Activated CD4-positive, CD25-positive, alpha-beta regulatory T cell treated with anti-CD3 and anti-CD28 coated beads, Interleukin-2, amount 50 U/mL, for 24 hours (primary cell): ENCODE results near the gene C1RL.

ENCODE experiments used
- ATAC-seq, 2 donors: fragments of 150-1000 bp; cut with Tn5 transposase; one replicate each; pipeline ENCODE4 v1.10.0; 2021; ENCODE audit warnings: mild to moderate bottlenecking in 1 of 2, moderate library complexity in 1 of 2

Gene C1RL

DNA sequence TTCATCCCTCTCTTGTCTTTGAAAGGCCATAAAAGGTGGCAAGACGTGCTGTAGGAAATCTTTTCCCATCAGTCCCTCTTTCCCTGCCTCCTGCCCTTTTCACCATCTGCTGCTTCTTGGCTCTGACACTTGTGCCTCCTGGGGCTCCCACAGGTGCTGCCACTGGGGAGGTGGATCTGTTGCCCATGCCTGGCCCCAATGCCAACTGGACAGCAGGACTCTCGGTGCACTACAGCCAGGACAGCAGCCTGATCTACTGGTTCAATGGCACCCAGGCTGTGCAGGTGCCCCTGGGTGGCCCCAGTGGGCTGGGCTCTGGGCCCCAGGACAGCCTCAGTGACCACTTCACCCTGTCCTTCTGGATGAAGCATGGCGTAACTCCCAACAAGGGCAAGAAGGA is 27.7 kb upstream of the C1RL start:
- no peak for ATAC-seq

DNA sequence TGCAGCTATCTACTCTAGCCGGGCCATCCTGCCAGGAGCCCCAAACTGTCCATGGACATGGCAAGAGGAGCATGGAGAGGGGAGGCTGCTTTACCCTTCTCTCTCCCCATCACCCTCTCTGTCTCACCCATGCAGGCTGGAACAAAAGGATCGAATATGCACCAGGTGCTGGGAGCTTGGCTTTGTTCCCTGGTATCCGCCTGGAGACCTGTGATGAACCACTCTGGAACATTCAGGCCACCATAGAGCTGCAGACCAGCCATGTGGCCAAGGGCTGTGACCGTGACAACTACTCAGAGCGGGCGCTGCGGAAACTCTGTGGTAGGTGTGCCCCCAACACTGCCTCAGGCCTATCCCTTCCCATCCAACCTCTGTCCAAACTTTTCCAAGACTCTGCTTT is 27.1 kb upstream of the C1RL start:
- no peak for ATAC-seq

DNA sequence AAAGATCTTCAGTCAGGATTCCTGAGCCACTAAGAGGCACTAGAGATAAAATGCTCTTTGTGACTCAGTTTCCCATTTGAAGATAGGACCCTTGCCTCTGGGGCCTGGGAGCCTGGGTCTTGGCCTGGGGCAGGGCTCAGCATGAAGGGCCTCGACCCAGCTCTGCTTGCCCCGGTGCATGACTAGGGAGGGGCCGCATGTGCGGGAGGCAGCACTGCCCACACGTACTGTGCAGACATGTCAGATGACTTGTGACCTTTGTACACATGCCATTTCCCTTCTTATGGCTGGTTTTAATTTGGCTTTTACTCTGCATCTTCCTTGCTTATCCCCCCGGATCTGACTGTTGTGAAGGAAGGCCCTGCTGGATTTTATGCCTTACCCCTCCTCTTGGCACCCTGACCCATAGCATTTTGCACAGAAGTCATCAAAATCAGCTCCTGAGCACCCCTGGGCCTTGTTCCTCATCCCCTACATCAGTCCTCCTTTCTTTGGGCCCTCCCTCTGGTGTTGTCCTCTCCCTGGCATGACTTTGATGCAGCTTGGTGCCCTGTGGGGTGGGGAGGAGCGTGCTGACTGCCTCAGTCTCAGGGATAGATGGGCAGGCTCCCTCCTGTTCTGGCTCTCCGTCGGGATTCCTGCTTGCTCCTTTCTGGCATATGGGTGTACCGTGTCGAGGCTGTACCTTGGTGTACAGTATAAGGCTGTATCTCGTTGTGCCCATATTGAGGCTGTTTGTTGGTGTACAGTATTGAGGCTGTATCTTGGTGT is 25.6 kb upstream of the C1RL start:
- ATAC-seq: no peak

DNA sequence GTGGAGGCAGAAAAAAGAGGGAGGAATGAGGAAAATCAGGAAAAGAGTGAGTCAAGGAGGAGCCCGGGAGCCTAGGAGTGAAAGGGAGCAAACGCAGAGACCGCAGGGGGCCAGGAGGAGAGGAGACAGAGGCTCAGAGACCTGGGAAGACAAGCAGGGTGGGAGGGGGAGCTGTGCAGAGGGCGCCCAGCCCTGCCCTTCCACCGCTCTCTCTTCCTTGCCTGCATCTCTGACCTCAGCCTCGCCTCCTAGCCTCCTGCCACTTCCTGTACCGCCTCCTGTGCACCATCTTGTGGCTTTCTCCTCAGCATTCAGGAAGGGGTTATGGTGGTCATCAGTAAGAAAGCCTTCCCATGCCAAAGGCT is 22.5 kb upstream of the C1RL start:
- ATAC-seq: no peak

DNA sequence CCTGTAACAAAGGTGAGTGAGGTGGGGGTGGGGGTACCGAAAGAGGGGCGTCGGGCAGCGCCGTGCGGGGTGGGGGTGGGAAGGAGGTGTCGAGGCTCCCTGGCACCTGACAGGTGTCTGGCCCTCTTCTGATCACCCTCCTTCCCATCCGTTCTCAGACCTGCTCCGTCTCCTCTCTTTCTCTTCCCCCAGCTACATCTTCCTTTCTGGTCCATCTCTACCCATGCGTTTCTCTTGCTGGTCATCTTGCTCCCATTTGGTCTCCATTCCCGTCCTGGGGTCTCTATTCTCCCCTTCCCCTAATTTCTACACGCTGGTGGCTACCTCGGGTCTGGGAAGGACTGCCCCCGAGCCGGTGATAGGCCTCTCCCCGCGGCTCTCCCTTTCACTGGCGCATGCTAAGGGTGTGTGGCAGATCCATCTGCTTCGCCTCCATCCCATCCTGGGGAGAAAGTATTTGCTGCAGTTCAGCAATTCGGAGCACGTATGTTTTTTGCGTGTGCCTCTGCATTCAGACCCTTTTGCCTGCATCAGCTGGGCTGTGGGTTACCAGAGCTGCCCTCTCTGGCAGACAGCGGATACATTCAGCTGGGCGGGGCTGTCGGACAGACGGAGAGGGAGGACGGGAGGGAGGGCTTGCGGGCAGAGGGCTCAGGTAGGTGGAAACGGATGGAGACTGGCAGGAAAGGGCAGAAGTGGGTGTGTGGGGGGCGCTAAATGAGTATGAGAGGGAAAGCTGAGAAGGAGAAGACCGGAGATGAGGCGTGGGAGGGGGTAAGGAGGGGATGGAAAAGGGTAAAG is 21.9 kb upstream of the C1RL start:
- ATAC-seq: peak; percentile 33

DNA sequence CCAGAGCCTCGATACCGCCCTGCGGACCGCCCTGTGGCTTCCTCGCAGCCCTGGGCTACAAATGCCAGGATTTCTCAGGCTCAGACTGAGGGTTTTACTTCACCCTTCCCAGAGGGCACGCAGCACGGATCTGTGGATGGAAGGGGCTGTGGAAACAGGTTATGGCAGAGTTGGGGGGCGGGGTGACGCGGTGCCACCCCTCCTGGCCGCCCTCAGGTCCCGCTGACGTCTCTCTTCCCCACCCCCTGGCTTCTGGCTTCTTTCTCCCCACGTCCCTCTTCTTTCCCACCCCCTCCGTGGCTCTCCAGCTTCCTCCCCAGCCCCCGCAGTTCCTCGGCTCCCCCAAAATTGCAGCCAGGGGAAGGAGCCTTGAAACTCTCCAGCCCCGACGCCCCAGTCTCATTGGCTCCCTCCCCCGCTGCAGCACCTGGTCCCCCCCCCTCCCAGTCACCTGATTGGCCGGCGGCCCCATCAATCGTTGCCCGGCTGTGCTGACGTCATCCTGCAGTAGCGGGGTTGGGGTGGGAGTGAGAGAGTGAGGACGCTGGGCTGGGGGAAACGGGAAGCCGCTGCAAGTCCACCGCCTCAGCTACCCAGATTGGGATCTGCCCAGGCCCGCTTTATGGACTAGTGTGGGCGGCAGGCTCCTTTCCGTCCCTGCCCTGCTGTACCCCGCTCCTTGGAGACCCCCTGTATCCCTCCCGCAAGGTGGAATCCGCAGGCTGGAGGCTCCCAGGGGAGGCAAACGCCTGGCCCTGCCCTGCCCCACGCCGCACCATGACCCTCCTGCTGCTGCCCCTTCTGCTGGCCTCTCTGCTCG is 21.1 kb upstream of the C1RL start, which contains the start of gene CLSTN3:
Gene CLSTN3, plus strand, starts transcription at position 500 of the 820 bp plus-strand sequence. Its CDS starts 278 bp downstream, at position 778.
- peak; percentile 85 to 87 for ATAC-seq

DNA sequence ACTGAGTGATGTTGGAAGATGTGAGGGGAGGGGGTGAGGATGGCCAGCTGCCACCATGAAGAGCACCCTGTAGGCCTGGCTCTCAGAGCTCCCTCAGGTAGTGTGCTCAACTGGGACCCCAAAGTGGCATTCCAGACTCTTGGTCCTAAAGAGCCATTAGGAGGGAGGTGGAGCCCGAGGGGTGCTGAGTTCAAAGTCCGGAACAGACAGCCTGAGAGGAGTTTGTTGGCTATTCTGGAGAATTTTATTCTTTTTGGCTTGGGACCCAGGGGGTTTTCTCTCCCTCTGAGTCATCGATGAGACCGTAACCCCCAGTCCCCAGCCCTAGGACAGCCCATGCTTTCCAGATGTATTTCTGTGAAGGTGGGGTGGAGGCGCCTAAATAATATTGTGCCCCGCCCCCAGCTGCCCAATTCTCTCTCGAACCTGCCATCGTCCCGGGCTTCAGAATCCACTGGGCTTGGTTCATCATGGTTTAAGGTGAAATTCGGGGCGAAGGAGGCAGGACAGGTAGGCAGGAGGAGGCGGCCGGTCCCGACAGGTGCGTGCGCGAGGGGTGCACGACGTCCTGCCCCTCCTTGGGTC is 20.4 kb upstream of the C1RL start:
- ATAC-seq: no peak

DNA sequence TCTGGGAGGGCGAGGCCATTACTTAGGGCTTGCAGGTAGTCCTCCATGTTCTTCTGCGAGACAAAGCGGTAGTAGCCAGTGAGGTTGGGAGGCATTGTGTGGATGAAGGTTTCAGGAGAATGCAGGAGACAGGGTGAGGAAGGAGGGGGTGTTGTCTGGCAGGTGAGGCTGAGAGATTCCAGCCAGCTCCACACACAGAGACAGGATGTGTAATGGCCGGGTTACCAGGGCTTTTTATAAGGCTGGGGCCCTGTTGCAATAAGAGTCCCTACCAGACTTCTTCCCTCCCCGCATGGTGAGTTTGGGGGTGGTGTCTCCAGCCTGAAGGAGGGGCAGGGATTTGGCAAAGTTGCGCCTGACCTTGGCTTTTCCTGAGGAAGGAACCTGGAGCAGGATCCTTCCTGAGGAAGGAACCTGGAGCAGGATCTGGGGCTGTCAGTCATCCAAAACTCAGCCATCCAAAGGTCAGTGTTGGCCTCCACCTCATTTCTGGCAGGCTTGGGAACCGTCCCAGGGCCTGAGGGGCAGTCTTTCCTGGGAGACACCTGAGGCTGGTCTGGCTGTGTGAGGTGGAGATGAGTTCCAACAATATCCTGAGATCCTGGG is 19.8 kb upstream of the C1RL start, which contains the start of gene RBP5:
Gene RBP5, minus strand, starts transcription at position 209 of the 606 bp plus-strand sequence. Its CDS starts 114 bp downstream, at position 95.
- no peak for ATAC-seq

DNA sequence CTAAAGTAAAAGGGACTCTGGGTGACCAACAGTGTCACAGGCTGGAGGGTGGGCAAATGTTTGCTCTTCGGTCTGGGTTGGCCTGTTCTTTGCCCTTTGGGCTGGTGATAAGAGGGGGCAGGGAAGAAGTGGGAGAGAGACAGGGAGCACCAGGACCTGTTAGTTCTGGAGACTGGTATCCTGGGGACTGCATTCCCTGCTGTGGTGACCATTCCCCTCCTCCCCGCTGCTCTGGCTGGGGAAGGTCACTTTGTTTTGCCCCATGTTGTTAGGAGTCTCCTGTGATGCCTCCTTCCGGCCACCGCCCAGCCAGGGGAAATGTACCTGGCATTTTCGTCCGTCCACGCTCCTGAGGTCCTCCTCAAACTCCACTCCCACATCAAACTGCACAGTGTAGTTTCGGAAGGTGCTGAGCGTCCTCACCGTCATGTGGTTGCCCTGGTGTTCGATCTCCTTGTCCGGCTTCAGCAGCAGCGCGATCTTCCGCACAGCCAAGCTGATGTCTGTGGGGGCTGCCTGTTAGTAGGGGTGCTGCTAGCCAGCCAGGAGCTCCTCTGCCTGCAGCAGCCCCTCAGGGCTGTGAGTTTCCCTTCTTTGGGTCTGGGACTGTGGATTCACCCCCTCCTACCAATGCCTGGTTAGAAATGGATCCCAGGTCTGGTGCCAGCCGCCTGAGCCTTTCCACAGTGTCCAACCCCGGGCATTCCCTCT is 19.1 kb upstream of the C1RL start:
- ATAC-seq: no peak

DNA sequence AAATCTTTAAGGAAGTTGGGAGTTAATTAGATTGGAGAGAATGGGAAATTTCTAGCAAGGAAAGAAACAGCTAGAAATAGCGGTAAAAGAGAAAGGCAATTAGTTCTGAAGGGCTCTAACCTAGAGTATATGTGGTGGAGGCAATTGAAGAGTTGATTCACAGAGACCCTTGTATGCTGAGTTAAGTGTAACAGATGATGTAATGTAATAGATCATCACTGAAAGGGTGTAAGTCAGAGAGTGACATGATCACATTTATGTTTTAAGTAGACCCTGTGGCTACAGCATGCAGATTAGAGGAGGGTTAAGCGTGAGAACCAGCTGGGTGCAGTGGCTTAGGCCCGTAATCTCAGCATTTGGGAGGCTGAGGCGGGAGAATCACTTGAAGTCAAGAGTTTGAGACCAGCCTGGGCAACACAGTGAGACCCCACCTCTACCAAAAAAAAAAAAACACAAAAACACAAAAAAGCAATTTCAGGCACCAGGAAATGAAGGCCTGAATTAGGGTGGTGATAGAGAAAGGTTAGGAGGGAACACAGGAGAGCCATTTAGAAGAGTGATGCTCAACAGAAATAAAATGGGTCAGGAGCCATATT is 16.7 kb upstream of the C1RL start:
- no peak for ATAC-seq

DNA sequence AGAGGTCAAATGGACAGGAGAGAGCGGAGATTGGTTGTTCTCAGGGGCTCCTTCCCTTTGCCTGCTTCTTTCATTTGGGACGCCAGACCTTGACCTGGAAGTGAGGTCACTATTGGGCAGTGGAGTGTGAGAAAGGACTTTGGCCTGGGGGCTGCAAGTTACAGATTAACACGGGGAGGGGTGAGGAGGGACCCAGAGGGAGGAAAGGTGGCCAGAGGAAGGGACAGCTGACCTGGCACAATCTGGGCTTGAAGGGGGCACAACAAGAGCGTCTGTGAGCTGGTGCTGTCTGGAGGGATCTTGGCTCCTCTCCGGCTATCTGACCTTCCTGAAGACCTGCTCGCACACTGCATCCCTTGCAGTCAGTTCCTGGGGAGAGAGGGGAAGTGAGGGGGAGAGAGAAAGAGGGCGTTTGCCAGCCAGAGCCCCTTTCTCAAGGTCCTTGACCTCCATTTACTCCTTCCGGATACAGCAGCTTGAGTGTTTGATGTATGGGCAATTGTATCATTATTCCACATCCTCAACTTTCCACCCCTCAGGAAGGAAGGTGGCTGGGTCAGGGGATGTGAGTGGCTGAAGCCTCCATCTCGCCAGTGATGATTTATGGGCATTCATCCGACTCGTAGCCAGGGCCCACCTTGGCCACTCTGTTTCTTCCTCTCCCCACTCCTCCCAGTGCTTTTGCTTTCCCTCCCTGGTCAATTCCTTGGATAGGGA is 14.9 kb upstream of the C1RL start:
- ATAC-seq: no peak

DNA sequence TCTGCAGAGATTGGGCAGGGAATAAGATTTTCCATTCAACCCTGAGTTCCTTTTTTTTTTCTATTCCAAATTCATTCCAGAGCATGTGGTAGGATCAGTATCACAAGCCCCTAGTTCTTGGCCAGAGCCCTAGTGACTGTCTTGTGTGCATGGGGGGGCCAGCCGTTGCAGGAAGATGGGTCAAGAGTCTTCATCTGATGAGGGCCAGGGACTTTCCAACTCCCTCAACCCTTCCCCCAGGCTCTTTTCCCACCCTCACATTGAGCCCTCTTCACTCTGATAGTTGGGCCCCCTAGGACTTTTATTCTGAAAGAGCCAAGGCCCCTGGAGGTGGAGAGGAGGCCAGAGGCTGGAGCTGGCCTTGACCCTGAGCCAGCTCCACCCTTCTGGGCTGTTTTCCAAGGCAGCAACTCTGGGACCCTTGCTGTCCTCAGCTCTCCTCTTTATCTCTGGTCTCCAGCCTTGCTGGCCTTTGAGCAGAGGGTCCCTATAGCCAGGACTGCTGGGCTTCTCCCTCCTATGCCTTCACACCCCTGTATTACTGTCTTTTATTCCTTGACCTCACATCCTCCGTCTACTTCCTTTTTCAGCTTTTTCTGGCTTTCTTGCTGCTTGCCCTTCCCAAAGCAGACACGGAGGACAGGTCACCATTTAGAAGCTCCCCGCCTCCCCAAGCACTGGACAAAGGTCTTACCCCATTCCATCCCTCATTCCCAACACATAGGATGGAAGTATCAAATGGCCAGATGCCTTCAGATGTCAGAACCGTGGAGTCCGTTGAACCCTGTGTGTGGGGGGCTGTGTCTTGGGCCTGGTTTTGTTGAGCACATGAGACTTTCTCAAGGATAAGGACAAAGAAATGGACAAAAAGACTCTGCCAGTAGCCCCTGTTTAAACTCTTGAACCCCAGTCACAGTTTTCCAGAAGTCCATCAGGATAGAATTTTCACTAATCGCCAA is 14.1 kb upstream of the C1RL start:
- ATAC-seq: no peak

DNA sequence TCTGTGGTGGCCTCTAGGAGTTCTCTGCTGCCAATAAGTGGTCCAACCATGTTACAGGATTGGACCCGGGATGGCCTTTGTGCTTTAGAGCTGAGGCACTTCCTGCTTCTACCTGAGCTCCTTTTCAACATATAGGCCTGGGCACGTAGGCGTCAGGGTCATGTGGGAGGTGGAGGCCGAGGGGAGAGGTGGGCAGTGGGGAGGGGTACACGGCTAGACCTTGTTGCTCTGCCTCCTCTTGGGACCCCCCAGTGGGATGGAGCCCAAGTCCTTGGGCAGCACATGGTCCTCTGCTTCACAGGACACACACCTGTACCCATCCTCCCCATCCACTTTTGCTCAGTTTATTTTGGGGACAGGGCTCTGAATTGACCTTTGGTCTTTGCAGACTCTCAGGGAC is 12.3 kb upstream of the C1RL start:
- ATAC-seq: no peak

DNA sequence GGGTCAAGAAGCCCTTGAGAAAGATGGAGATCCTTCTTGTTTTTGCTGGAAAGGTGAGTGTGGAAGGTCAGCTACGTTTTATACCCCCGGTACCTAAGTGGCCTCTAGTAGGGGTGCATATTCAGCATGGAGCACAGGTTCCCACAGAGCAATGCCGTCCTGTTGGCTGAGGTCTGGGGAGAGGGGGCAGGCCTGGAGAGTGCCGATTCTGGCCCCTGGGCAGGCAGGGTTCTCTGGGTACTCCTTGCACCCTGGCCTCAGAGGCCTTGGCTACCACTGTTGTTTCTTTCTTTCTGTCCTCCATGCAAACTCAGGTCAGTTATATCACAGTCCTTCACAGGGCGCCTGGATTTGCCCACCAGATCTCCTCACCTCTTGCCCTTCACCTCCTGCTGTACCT is 11.2 kb upstream of the C1RL start:
- ATAC-seq: no peak

DNA sequence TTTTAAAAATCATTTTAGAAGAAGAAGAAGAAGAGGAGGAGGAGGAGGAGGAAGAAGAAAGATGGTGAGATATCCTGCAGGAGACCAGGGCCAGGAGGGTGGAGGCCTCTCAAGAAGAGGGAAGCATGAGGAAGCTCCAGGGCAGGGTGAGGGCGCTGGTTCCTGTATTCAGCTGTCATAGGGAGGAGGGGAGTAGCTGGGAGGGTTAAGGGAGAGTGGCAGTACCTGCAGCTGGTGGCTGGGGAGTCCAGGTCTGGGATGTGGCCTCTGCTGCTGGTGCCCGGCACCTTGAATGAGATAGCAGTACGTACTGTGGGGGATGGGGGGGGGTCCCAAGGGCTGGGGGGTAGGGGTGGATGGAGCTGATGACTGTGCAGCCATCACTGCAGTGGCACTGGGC is 9.9 kb upstream of the C1RL start:
- ATAC-seq: no peak

DNA sequence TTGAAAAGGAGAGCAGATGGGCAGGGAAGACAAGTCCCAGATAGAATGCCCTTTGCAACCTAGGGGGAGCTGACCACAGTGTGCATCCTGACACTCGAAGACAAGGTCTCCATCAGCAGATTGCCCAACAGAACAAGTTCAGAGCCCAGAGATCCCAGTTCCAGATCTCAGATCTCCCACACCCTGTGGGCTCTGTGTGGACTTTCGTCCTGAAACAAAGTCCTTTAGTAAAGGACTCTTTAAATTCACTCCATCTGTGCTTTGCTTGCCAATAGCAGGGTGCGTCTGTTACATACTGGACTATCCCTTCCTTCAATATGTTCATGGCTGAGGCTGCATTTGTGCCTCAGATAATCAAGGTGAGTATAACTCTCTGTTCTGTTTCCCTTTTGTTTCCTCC is 8.7 kb upstream of the C1RL start:
- no peak for ATAC-seq

DNA sequence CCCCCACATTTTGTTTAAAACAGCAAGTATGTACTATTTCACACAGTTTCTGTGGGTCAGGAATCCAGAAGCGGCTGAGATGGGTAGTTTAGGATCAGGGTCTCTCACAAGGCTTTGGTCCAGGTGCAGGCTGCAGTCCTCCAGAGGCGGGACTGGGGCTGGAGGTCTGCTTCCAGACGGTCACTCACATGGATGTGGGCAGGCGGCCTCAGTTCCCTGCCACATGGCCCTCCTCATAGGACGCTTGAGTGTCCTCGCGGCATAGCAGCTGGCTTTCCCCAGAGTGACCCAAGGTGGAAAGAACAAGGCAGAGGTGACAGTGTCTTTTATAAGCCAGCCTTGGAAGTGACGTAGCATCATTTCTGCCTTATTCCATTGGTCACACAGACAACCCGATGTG is 7.9 kb upstream of the C1RL start:
- ATAC-seq: no peak

DNA sequence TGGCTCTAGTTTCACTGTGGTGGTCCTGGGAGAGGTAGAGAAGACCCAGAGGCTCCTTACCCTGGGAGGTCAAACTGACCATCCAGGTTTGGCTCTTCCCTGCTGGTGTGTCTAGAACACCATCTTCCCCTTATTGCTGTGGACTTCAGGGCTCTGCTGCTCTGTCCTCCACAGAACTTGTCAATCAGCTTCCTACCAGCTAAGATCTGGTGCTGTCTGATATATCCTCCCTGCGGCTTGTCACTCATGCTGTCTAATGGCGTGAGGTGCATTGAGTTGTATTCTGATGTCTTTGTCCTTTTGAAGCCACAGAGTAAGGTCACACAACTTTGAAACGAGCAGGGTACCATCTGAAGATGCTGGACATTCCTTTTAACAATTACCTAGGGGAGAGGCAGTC is 7.2 kb upstream of the C1RL start:
- ATAC-seq: no peak

DNA sequence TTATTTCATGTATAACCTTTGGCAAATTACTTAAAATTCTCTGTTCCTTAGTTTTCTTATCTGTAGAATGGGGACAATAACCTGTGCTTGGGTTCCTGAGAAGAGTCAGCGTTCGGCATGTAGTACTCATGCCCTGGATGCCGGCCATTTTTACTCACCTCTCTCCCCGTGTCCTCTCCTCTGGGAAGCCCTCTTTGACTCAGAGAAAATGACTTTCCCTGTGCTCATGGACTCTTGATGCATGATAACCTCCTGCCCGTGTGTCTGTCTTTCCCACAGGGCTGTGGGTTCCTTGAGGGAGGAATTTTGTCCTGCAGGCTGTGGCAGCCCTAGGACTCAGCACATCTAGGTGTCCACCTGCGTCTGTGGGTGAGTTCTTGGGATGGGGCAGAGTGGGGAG is 5.8 kb upstream of the C1RL start:
- no peak for ATAC-seq
